Measurements from ENCODE around the gene ALDH3A2.
"Not testable (repeated sequence)": the region's sequence is repeated elsewhere in the genome, so short reads cannot be mapped to it uniquely, and the experiment has no call there.

Gene ALDH3A2

GRCh38 chr17:19677736-19678379, 29.3 kb downstream of the ALDH3A2 start:
- no peak for DNase-seq (ENCODE audit: low read depth in 2 of 2, low spot score in 1 of 2)

- no peak for DNase-seq (ENCODE audit: low read depth in 2 of 2, low spot score in 1 of 2)
Measured at GRCh38 chr17:19678581-19679453, 30.3 kb downstream of the ALDH3A2 start.

GRCh38 chr17:19683117-19683516, 34.6 kb downstream of the ALDH3A2 start:
- no peak for DNase-seq (ENCODE audit: low read depth in 2 of 2, low spot score in 1 of 2)

GRCh38 chr17:19684909-19685580, 36.5 kb downstream of the ALDH3A2 start:
- not testable (repeated sequence) for DNase-seq (ENCODE audit: low read depth in 2 of 2, low spot score in 1 of 2)

- DNase-seq (ENCODE audit: low read depth in 2 of 2, low spot score in 1 of 2): no peak
Measured at GRCh38 chr17:19686400-19687090, 38.0 kb downstream of the ALDH3A2 start.

- DNase-seq (ENCODE audit: low read depth in 2 of 2, low spot score in 1 of 2): no peak
Measured at GRCh38 chr17:19702217-19702641, 53.7 kb downstream of the ALDH3A2 start.

- DNase-seq (ENCODE audit: low read depth in 2 of 2, low spot score in 1 of 2): no peak
Measured at GRCh38 chr17:19703106-19703827, 54.7 kb downstream of the ALDH3A2 start.

- no peak for DNase-seq (ENCODE audit: low read depth in 2 of 2, low spot score in 1 of 2)
Measured at GRCh38 chr17:19703828-19704613, 55.5 kb downstream of the ALDH3A2 start.

- DNase-seq (ENCODE audit: low read depth in 2 of 2, low spot score in 1 of 2): no peak
Measured at GRCh38 chr17:19705201-19705600, 56.6 kb downstream of the ALDH3A2 start.

GRCh38 chr17:19705771-19706770, 57.5 kb downstream of the ALDH3A2 start:
- no peak for DNase-seq (ENCODE audit: low read depth in 2 of 2, low spot score in 1 of 2)

GRCh38 chr17:19706791-19707727, 58.5 kb downstream of the ALDH3A2 start:
- no peak for DNase-seq (ENCODE audit: low read depth in 2 of 2, low spot score in 1 of 2)

- no peak for DNase-seq (ENCODE audit: low read depth in 2 of 2, low spot score in 1 of 2)
Measured at GRCh38 chr17:19707728-19708221, 59.2 kb downstream of the ALDH3A2 start.

- no peak for DNase-seq (ENCODE audit: low read depth in 2 of 2, low spot score in 1 of 2)
Measured at GRCh38 chr17:19708431-19709175, 60.1 kb downstream of the ALDH3A2 start.

- DNase-seq (ENCODE audit: low read depth in 2 of 2, low spot score in 1 of 2): no peak
Measured at GRCh38 chr17:19709841-19710240, 61.3 kb downstream of the ALDH3A2 start.

- no peak for DNase-seq (ENCODE audit: low read depth in 2 of 2, low spot score in 1 of 2)
Measured at GRCh38 chr17:19712436-19713004, 64.0 kb downstream of the ALDH3A2 start.

GRCh38 chr17:19713462-19713861, 64.9 kb downstream of the ALDH3A2 start:
- DNase-seq (ENCODE audit: low read depth in 2 of 2, low spot score in 1 of 2): no peak
